GM12865 (cell line): Measurements from ENCODE around the gene TUBGCP4.

ENCODE experiments used
- DNase-seq: peaks from one replicate; pipeline ENCODE4 v3.0.0; 2010; ENCODE audit warnings: low read depth
- H3K4me3 ChIP-seq: 2 replicates; pipeline ENCODE4 v1.5.1; 2011; ENCODE audit warnings: mild to moderate bottlenecking, low read depth, low read length, control low read depth
- CTCF ChIP-seq: IDR thresholded peaks from 2 replicates; pipeline ENCODE4 v1.5.1; 2011; ENCODE audit warnings: low read length, control low read depth, low read depth, inconsistent platforms; ENCODE audit not compliant: insufficient read depth; ENCODE audit errors: missing control alignments

The TUBGCP4 gene

DNA sequence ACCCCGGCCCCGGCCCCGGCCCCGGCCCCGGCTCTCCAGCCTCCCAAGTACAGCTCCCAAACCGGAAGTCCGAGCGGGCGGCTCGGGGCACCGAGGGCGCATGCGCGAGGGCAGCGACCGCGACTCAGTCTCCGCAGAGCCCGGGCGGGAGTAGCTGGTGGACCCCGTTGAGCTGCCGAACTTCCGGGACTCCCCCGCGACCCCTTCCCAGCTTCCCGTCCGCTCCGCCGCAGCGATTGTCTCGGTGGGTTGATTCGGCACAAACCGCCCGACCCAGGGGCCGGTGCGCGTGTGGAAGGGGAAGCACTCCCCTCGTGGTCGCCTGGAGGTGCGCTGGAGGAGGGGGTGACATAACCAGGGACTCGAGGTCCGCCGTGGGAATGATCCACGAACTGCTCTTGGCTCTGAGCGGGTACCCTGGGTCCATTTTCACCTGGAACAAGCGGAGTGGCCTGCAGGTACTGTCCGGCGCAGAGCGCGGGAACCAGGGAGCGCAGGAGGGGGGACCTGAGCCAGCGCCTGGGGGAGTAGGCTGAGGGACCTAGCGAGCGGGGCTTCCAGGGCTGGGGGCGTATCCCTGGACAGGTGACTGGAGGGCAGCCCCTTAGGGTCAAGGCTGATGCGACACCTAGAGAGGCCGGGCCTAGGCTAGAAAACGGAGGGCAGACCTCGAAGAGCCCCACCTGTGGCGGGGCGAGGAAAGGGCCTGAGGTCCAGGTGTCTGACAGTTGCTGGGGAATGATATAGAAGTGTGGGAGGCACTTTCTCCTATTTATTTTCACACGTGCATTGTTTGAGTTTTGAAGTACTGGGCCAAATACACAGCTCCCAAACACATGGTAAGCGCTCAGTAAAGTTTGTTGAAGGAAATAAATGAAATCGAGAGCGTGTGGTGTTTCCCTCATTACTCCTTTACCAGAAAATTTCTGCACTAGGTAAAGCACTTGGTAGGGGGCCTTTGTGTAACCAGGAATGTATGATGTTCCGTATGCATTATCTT is at the start of gene TUBGCP4, which contains the start of gene ZSCAN29:
Gene TUBGCP4, plus strand, starts transcription at position 127 of the 1,000 bp plus-strand sequence. Its CDS starts 254 bp downstream, at position 381.
Gene ZSCAN29, minus strand, starts transcription at position 69 of the 1,000 bp plus-strand sequence. CDS start 1,130 bp downstream, outside the sequence.
- DNase-seq, result peak; percentile 91
- peak; percentile 48 for TF ChIP-seq CTCF
- peak within 1 kb of the TSS; percentile 70 for H3K4me3 ChIP-seq

DNA sequence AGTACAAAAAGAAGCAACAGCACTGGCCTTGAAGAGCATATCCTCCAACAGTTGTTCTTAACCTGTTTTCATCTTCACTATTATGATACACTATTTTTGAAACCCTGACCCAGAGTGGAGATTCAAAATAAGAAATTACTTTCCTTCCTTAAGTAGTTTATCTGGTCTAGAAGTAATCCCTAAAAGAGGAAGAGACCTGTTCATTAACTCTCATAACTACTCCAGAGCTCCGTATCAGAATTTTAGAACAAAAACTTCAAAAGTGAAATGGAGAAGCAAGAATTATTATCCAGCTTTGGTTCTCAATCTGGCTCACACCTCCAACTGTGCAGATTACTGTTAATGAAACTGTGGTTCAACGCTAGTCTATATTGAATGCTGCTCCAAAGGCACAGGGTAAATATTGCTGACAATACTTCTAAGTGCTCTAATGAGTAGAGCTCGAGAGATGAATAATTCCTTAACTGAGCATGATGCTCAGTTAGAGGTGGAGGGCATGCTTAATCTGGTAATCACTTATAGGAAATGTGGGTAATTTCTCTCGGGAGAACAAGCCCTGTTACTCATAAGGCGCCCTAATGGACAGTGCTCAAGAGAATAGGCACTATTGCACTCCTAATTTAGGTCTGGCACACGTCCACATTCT is 45.7 kb upstream of the TUBGCP4 start:
- TF ChIP-seq CTCF, result no peak
- H3K4me3 ChIP-seq, result no peak overlapping the region
- no peak for DNase-seq

DNA sequence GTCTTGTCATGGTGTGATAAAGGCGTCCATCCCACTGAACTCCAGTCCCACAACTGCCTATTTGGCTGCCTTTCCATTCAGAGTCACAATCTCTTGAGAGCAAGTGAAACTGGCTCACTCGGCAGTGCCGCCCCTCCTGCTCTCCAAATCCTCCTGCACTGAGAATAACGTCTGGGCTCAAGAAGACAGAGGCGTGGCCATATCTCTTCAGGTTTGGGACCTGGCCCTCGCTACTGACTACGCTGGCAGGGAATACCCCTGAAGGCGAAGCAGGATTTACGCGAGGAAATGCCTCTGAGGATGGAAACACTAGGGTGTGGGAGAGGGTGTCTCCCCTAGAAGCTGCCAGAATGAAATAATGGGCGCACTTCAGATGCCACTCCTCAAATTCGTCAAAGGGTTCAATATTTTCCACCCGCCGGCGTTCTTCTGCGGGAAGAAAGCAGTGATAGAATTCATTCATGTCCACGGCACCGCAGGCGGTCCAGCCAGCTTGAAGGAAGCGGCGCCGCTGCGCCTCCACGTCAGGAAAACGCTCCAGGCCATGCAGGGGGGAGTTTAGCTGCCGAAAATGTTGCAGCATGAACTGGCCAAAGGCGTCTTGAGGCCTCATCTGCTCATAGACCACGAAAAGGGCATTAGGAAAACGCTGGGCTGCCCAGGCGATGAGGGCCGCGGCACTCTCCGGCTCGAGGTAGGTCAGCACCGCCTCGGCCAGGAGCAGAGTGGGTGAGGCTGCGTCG is 41.5 kb upstream of the TUBGCP4 start:
- H3K4me3 ChIP-seq, result peak overlapping the region; percentile 87
- no peak for DNase-seq
- no peak for TF ChIP-seq CTCF

DNA sequence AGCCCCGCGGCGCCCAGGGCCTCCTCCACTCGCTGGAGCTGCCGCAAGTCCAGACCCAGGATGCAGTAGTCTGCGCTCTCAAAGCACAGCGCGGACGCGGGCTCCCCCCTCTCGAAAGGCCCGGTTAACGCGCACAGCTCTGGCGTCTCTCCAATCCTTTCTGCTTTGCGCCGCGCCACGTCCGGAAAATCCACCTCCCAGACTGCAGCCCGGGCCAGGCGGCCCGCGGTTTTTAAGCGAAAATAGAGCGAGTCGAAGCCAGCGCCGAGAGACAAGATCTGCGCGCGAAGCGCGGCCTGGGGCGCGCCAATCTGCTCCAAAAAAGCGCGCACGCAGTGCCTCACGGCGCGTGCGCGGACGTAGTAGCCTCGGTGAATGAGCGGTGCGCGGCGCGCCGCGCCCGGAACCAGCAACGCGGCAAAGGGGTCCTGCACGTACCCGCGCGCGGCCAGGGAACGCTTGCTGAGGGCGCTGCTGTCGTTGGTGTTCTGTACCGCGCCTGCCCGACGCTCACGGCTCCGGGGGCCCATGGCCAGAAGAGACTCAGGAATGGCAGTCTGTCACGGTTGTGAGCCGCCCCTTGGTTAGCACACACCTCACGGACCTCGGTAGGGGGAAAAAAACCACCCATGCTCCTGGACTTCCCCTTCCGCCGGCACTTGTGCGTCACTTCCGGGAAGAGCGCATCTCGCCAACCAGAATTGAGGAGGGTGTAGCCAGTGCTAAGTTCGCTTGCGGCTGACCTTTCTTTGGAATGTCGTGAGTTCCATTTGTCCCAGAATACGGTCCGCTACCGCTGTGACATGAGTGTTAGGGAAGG is 40.7 kb upstream of the TUBGCP4 start, which contains the start of gene LCMT2:
Gene LCMT2, minus strand, starts transcription at position 614 of the 820 bp plus-strand sequence. Its CDS starts 84 bp downstream, at position 530.
- TF ChIP-seq CTCF, result no peak
- H3K4me3 ChIP-seq, result peak within 1 kb of the TSS; percentile 87
- DNase-seq, result peak; percentile 95

- H3K4me3 ChIP-seq, result peak overlapping the region; percentile 87
- DNase-seq, result no peak
- no peak for TF ChIP-seq CTCF
Observed at GRCh38 chr15:43330780-43331087, 40.2 kb upstream of the TUBGCP4 start.

DNA sequence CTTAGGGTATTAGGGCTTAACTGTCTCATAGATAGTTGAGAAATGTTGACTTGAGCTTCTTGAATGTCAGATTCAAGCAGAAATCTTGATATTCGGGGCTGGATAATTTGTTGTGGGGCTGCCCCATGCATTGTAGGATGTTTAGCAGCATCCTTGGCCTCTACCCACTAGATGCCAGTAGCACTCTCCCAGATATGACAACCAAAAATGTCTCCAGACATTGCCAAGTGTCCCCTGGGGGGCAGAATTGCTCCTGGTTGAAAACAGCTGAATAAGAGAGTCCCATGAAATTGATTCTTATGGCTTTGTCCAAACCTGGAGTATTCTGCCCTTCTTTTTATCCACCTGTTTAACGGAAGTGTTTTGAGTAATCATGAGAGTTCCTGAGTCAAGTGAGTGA is 24.6 kb upstream of the TUBGCP4 start:
- no peak for DNase-seq

More for the DNA sequence above, 24.6 kb upstream of the TUBGCP4 start:
- TF ChIP-seq CTCF, result no peak
- no peak overlapping the region for H3K4me3 ChIP-seq
